Stimulated activated CD4-positive, alpha-beta T cell treated with anti-CD3 and anti-CD28 coated beads, Interleukin-2, amount 100 ng/mL, for 24 hours (primary cell): Measurements from ENCODE around the gene HM13.
A peak's percentile ranks its signal among the peaks of the same experiment; 100 is the strongest.
"Not testable (repeated sequence)": the region's sequence is repeated elsewhere in the genome, so short reads cannot be mapped to it uniquely, and the experiment has no call there.

Experiments used
- DNase-seq, 2 donors: peaks; one replicate each; pipeline ENCODE4 v3.0.0-alpha.2; 2020

Gene HM13

DNA sequence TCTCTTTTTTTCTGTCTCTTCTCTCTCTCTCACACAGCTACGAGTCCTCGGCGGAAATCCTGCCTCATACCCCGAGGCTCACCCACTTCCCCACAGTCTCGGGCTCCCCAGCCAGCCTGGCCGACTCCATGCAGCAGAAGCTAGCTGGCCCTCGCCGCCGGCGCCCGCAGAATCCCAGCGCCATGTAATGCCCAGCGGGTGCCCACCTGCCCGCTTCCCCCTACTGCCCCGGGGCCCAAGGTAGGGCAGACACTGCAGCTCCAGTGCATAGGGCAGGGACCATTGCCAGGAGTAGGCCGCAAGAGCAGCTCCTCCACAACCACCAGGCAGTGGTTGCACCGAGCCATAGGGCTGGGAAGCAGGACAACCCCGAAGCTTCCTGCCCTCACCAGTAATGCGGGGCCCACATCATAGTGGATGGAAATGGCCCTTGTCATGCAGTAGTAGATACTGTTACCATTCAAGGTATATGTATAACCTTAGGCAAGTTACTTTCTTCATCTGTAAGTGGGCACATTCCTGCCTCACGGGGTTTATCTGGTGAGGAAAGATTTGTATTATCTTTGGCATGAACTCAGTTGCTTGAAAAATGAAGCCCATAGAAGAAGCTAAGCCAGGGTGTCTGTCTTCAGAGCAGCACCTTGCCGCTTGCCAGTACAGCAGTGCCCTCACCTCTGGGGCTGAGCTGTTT lies 53.9 kb downstream of the HM13 start:
- no peak for DNase-seq

DNA sequence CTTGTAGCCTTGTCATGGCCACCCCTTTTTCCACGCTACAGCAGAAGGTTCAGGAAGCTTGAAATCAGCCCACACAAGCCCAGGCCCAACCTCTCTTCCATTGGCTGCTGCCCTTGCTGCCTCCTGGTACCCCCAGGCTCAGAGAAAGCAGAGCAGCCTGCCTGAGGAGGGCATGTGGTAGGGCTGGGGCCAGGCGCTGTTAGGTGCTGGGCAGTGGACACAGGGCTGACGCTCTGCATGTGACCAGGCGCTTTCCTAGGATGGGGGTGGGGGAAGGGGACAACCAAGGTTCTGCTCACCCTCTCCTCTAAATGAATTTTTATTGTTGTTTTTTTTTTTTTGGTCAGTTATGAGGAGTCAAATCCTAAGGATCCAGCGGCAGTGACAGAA lies 54.5 kb downstream of the HM13 start:
- DNase-seq, result no peak

DNA sequence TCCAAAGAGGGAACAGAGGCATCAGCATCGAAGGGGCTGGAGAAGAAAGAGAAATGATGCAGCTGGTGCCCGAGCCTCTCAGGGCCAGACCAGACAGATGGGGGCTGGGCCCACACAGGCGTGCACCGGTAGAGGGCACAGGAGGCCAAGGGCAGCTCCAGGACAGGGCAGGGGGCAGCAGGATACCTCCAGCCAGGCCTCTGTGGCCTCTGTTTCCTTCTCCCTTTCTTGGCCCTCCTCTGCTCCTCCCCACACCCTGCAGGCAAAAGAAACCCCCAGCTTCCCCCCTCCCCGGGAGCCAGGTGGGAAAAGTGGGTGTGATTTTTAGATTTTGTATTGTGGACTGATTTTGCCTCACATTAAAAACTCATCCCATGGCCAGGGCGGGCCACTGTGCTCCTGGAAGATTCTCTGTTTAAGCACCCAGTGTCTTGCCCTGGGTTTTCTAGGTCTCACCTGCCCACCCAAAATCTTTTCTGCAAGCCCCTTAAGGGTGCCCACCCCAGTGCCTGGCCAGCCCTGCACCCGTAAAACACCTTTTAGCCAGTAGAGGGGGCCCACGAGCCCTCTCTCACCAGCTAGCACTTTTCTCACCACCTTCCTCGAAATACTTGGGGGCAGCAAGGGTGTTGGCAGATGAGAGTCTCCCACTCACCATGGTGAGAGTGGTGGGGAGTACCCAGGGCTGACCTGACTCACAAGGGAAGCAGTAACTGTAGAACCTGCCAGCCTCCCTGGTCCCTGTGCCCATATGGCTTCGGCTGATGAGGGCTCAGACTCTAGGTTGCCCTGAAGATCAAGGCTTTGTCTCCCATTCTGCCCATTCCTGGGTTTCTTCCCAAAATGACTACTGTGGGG lies 55.1 kb downstream of the HM13 start:
- peak; percentile 72 to 76 for DNase-seq

DNA sequence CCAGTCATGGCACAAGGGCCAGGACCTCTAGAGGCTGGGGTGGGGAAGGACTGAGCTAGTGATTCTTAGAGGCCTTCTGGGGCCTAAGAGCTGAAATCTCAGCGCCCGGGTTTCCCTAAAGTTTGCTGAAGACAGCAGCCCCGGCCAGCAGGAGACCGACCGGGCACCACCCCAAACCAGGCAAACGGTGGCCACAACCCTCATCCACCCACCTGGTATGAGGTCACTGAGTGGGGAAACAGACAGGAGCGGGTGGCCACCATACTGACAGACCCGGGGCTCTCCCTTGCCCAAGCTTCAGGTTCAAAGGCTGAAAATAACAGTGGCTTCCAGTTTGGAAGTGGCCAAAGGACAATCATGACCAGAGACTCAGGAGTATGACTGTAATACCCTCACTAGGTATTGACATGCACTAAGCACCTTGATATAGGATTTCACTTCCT lies 55.8 kb downstream of the HM13 start:
- DNase-seq, result no peak

DNA sequence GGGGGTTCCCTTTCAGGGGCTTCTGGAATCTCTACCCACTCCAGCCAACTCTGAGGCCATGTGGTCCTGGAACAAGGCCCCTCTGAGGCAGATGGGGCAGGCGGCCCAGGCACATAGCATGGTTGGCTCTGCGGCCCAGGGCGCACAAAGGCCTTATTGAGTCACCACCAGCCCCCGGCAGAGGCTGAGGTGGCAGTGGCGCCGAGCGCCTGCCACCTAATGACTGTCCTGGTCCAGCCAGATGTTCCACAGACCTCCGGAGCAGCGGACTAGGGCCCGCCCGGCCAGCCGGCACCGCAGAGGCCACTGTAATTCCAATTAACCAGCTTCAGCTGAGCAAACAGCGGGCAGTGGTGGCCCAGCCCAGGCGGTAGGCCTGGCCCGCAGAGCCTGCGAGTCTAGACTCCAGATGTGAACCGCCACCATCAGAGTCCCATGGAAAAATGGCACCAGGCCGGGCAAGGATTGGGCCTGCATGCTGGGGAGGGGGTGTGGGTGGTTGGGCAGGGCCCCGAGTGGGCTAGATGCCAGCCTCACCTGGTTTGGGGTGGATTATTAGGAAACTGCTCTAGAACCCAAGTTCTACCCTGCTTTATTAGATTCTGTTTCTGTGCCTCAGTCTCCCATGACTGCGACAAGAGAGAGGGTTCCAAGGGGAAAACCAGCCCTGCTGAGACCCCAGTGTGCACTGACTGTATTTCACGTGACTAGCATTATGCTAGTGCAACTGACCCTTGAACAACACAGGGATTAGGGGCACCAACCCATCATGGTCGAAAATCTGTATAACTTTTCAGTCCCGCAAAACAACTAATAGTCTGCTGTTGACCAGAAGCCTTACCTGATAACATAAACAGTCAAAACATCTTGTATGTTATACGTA lies 56.7 kb downstream of the HM13 start:
- no peak for DNase-seq

DNA sequence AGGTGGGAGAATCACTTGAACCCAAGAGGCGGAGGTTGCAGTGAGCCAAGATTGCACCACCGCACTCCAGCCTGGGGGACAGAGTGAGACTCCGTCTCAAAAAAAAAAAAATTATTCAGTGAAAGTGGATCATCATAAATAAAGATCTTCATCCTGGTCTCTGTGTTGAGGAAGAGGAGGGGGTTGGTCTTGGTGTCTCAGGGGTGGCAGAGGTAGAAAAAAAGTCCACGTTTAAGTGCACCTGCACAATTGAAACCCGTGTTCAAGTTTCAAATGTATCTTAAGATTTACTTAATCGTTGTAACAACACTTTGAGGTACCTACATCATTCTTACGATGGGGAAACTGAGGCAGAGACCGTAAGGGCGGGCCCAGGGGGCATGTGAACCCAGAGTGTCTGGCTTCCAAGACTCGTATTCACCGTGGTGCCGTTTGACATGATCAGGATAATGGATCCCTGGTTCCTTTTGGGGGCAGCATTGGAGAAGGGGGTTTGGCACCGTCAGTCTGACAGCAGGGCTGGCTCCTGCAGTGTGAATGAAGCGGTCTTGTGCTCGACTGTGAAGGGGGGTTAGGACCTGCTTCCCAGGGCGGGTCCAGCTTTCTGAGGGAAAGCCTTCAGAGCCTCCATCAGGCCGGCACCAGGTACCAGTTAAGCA lies 57.9 kb downstream of the HM13 start:
- DNase-seq, result peak in 1 of 2 donors; percentile 32

DNA sequence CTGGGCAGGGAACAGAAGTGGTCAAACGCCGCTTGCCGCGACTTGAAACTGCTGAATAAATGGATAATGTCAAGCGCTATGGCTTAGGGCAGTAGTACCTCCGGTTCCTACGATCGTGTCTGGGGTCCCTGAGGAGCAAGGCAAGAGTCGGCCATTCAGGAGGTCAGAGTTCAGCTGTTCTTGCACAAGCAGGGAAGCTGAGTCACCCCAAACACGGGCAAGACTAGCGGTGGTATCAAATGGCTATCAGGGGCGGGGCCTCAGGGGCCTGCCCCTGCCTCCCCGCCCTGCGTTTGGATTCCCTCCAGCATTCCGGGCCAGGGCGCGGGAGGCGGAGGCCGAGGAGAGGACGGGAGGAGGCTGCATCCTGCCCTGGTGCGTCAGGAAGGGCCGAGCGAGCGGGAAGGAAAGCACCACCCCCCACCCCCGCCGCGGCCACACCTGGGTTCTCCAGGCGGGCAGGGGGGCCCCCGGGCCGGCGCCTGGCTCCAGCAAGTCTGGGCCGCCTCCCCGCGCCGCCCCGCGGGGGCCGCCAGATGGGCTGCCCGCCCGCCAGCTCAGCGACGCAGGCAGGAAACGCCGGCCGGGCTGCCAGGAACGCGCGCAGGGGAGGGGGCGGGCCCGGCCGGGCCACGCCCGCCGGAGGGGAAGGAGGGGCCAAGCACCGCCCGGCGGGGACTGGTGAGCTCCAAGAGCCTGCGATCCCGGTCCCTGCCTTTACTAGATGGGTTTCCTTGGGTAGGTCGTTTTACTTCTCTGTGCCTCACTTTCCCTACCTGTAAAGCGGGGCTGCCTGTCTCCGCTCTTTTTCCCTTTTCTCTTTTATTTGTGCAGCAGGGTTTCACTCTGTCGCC lies 58.7 kb downstream of the HM13 start:
- peak; percentile 86 to 91 for DNase-seq

DNA sequence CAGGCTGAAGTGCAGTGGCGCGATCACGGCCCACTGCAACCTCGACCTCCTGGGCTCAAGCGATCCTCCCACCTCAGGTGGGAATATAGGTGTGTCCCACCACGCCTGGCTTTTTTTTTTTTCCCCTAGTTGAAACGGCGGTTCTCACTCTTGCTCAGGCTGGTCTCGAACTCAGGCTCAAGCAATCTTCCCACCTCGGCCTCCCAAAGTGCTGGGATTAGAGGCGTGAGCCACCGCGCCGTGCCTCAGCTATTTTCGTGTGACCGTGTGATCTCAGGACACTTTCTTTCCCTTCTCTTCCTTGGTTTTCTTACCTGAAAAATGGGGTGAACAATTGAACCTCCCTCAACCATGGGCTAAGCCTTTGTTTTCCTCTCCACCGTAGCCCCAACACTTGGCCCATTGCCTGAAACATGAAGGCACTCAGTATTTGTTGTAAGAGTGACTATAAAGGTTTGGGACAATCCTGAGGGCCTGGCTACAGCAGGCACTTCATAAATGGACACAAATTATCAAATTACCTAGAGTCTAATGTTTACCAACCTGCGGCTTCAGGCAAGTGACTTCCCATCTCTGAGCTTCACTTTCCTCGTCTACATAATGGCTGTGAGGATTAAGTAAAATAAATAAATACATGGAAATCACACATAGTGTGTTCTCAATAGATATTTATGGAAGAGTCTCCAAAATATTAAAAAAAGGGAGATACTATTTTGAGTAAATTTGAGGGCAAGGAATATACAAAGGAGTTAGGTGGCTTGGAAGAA lies 59.5 kb downstream of the HM13 start:
- no peak for DNase-seq

DNA sequence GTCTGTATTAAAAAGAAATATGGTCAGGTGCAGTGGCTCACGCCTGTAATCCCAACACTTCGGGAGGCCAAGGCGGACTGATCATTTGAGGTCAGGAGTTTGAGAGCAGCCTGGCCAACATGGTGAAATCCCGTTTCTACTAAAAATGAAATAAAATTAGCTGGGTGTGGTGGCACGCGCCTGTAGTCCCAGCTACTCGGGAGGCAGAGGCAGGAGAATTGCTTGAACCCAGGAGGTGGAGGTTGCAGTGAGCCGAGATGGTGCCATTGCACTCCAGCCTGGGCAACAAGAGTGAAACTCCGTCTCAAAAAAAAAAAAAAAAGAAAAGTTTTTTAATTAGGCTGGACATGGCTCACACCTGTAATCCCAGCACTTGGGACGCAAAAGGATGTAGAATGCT lies 60.7 kb downstream of the HM13 start:
- DNase-seq, result not testable (repeated sequence)

DNA sequence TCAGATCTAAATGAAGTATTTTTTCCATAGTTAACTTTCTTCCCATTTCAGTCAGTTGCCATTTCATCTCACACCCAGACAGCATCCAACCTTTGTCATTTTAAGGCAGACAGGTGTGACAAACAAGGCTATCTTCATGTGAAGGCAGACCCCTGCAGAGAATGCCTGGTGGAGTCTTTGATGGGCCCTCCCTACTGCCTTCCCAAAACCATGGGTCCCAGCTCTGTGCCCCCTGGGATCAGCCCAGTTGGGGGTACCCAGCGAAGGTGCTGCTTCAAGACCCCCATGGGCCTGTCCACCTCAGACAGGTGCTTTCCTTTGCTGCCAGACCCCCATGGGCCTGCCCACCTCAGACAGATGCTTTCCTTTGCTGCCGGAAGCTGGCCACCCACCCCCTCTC lies 62.5 kb downstream of the HM13 start:
- no peak for DNase-seq

DNA sequence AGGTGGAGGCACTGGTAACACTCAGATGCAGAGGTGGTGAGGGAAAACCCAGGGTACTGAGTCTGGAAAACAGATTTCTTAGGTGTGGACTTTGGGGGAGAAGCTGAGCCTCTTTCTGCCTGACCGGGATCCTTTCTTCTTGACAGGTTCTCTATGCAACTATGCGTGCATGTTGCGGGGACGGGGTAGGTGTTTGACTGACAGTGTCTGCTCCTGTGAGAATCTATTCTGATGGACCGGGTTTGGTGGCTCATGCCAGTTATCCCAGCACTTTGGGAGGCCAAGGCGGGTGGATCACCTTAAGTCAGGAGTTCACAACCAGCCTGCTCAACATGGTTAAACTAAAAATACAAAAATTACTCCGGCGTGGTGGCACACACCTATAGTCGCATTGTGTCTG lies 63.0 kb downstream of the HM13 start:
- no peak for DNase-seq

DNA sequence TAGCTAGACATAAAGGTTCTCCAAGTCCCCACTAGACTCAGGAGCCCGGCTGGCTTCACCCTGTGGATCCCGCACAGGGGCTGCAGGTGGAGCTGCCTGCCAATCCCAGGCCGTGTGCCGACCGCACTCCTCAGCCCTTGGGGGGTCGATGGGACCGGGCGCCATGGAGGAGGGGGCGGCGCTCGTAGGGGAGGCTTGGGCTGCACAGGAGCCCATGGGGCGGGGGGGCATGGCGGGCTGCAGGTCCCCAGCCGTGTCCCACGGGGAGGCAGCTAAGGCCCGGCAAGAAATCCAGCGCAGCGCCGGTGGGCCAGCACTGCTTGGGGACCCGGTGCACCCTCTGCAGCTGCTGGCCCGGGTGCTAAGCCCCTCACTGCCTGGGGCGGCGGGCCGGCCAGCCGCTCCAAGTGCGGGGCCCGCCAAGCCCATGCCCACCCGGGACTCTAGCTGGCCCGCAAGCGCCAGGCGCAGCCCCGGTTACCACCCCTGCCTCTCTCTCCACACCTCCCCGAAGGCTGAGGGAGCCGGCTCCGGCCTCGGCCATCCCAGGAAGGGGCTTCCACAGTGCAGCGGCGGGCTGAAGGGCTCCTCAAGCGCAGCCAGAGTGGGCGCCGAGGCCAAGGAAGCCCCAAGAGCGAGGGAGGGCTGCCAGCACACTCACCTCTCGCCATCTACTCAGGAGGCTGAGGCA lies 64.4 kb downstream of the HM13 start:
- no peak for DNase-seq

DNA sequence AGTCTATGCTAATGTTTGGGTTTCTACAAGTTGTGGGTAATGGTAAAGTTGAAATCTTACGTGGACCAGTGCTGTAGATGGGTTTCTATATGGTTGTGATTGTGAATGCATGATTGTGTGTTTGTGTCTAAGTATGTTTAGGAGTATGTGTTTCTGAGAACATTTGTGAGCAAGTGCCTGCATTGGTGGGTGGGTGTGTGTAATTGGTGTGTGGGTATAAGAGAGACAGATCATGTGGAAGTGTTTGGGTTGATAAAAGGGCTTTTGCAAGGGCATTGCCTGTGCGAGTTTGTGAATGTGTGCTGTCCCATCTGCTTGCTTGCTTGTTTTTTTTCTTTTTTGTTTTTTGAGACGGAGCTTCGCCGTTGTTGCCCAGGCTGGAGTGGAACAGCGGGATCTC lies 65.0 kb downstream of the HM13 start:
- DNase-seq, result no peak

DNA sequence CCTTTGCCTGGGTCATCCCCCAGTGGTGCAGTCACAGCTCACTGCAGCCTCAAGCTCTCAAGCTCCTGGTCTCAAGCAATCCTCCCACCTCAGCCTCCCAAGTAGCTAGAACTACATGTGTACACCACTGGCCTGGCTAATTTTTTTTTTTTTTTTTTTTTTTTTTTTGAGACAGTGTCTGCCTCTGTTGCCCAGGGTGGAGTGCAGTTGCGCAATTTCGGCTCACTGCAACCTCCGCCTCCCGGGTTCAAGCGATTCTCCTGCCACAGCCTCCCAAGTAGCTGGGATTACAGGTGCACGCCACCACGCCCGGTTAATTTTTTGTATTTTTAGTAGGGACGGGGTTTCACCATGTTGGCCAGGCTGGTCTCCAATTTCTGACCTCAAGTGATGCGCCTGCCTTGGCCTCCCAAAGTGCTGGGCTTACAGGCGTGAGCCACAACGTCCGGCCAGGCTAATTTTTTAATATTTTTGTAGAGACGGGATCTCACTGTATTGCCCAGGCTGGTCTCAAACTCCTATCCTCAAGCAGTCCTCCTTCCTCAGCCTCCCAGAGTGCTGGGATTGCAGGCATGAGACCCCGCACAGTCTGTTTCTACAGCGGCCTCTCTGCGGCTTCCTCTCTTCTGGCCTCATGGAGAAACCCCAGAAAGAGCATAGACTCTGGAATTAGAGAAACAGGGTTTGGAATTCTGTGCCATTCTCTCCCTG lies 65.9 kb downstream of the HM13 start:
- DNase-seq, result not testable (repeated sequence)

DNA sequence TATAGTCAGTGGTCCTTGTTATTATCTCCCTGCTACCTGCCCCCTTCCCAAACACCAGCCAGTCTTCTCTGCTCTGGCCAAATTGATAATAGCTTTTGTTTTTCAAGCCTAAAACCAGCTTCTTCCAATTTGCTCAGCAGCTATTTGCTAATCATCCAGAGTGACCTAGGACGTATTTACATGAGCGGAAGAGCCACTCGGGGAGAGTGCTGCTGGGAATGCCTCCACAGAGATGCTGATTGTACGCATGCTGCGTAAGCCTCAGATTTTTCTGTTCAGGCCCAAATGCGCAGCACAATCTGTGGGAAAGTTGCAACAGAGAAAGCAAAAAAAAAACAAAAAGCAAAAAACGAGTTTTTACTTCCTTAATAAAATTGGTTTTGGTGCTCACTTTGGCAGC lies 66.5 kb downstream of the HM13 start:
- DNase-seq, result no peak

DNA sequence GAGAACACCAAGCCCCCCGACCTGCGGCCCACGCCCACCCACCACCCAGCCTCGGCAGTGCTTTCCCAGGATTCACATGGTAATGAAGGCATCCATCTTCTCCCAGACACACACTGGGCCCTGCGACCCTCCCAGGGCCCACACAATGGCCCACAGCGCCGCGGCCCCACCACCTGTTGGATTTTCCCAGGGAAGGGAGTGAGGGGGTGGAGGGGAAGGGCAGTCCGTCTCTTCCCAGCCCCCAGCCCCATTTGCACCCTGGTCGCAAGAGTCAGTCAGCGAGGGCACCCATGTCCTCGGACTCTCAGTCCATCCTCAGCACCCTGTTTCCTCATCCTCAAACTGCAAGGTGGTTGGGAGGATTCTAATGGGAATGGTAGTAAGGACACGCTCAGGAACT lies 67.1 kb downstream of the HM13 start:
- DNase-seq, result no peak

DNA sequence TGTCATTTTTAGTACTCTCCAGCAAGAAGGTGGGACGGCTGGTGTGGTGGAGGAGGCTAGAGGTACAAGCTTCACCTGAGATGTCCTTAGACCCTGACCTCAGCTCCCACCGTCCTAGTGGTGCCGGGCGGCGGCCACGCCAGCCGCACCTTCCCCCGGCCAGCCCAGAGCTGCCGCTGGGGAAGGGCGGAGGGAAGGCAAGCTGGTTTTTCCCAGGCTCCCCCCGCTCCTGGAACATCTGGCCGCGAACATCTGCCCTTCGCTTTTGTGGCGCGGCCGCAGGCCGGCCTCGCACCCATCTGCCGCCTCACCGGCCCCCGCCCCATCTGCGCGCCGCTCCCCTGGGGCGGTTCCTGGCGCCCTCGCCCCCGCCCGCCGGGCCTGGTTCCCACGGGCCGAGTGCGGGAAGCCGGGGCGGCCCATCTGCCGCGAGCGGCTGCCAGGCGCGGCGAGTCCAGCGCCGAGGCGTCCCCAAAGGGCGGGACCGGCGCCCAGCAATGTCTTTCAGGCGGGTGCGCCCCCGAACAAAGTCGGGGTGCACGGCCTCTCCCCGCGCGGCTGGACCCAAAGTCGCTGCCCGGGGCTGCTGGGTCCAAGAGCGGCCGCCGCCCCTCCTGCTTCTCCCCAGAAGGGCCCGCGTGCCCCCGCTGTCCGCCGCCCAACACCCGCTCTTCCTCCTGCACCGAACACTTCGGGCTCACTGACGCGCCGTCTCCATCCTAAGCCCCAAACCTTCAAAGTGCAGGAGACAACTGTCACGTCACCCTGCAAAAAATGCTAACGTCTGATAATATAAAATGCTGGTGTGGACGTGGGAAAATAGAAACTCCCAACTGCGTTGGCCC lies 73.5 kb downstream of the HM13 start:
- no peak for DNase-seq

DNA sequence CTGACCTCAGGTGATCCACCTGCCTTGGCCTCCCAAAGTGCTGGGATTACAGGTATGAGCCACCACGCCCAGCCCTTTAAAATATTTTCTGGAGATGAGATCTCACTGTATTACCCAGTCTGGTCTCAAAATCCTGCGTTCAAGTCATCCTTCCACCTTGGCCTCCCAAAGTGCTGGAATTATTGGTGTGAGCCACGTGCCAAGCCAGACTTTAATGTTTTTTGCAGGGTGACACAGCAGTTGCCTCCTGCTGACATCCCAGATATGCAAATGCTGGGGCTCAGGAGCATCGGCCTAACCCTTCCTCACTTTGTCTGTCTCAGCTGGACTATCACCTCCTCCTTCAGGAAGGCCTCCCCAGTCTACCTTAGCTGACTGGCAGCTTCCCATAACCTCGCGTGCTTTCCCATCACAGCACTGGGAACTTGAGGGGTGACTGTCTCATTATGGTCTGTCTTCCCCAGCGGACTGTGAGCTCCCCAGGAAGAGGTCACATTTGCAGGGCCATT lies 76.5 kb downstream of the HM13 start:
- no peak for DNase-seq
